HepG2 (cell line): ENCODE results near the gene MX2. TPM values are rescaled to one million over a fixed set of nuclear protein-coding genes. Genes with fewer than 3 reads are reported as not detected.

Experiments used
- ATF2 ChIP-seq: sonication (generic); formaldehyde crosslinking; IDR thresholded peaks from 2 replicates; pipeline ENCODE4 v1.4.0; 2020; ENCODE audit warnings: missing genetic modification reagents
- CSRNP2 ChIP-seq: sonication (generic); formaldehyde crosslinking; conservative IDR thresholded peaks from 2 replicates; pipeline ENCODE4 v1.8.0; 2022; ENCODE audit warnings: low read depth, missing genetic modification reagents
- DDIT3 ChIP-seq: sonication (generic); formaldehyde crosslinking; IDR thresholded peaks from 2 replicates; pipeline ENCODE4 v1.4.0; 2020; ENCODE audit warnings: mild to moderate bottlenecking, missing genetic modification reagents
- RAD51 ChIP-seq: fragments of 450-650 bp; IDR thresholded peaks from 2 replicates; pipeline ENCODE4 v1.6.1; 2016; ENCODE audit warnings: borderline replicate concordance
- SNAPC2 ChIP-seq: sonication (generic); formaldehyde crosslinking; IDR thresholded peaks from 2 replicates; pipeline ENCODE4 v1.8.1; 2022; ENCODE audit warnings: mild to moderate bottlenecking, missing genetic modification reagents
- ZBTB1 ChIP-seq: sonication (generic); formaldehyde crosslinking; IDR thresholded peaks from 2 replicates; pipeline ENCODE4 v1.4.0; 2020; ENCODE audit warnings: missing genetic modification reagents, borderline replicate concordance
- ZBTB40 ChIP-seq, 2 experiments: fragments of 450-650 bp in 1 of 2; sonication (generic) in 1 of 2; formaldehyde crosslinking in 1 of 2; IDR thresholded peaks; 2 replicates each; pipeline versions ENCODE4 v1.6.1 to v1.8.0; 2016 to 2022; ENCODE audit warnings: antibody characterized with exemption in 1 of 2, mild to moderate bottlenecking in 1 of 2, missing genetic modification reagents in 1 of 2
- ZNF224 ChIP-seq: sonication (generic); formaldehyde crosslinking; IDR thresholded peaks from 2 replicates; pipeline ENCODE4 v1.5.0; 2020; ENCODE audit warnings: mild to moderate bottlenecking, missing genetic modification reagents
- ZNF281 ChIP-seq: sonication (generic); formaldehyde crosslinking; IDR thresholded peaks from 2 replicates; pipeline ENCODE4 v1.4.0; 2020; ENCODE audit warnings: missing genetic modification reagents, borderline replicate concordance
- ZNF589 ChIP-seq: sonication (generic); formaldehyde crosslinking; conservative IDR thresholded peaks from 2 replicates; pipeline ENCODE4 v1.8.0; 2022; ENCODE audit warnings: mild to moderate bottlenecking, moderate library complexity, missing genetic modification reagents
- ZNF737 ChIP-seq: sonication (generic); formaldehyde crosslinking; IDR thresholded peaks from 2 replicates; pipeline ENCODE4 v1.5.0; 2020; ENCODE audit warnings: missing genetic modification reagents, mild to moderate bottlenecking, borderline replicate concordance
- polyA plus RNA-seq, 8 experiments: library from polyadenylated mRNA; depleted of rRNA in 3 of 8; stranded (reverse) in 7 of 8; unstranded in 1 of 8; fragments of >200 nt; fragmentation: Illumina TruSeq in 4 of 8; extraction: Trizol in 4 of 8; gene quantifications; 2 replicates each; pipeline versions ENCODE4 v1.2.1 to v1.2.3, GENCODE V29; 2011 to 2016; ENCODE audit warnings: low read depth in 4 of 8, missing spikeins in 1 of 8, mixed read lengths in 1 of 8; ENCODE audit not compliant: insufficient read depth in 1 of 8
- total RNA-seq, 5 experiments: library from RNA; depleted of rRNA; stranded (reverse); fragments of >200 nt; fragmentation: Illumina TruSeq; extraction: Trizol; gene quantifications; 2 replicates each; pipeline ENCODE4 v1.2.3, GENCODE V29; 2016; ENCODE audit warnings: low read depth in 1 of 5

MX2 gene
- total and polyA plus RNA-seq, 2 of the 13 experiments (the other 11 are each of a cell fraction or from before 2014, with no cell fraction given) = 24.0 to 35.7 TPM

GRCh38 chr21:41322496-41323382 is 39.1 kb upstream of the MX2 start (continued):
- TF ChIP-seq ZBTB40 (IDR thresholded peaks at IDR 0.05) (no peak), ZBTB40 (CRISPR knock-in tag; IDR thresholded peaks at IDR 0.05) (no peak; the same call in 1 of the 2 replicates), ZBTB1 (CRISPR knock-in tag) (no peak), ZNF281 (CRISPR knock-in tag) (peak; percentile 96), SNAPC2 (CRISPR knock-in tag) (peak; percentile 60; the same call in 1 of the 2 replicates), DDIT3 (CRISPR knock-in tag) (no peak), ATF2 (CRISPR knock-in tag) (peak; percentile 79), RAD51 (no peak), ZNF737 (no peak), ZNF224 (CRISPR knock-in tag) (no peak), CSRNP2 (CRISPR knock-in tag) (no peak), ZNF589 (CRISPR knock-in tag) (0 out of 2 replicates have a peak, but pooled peaks have one; percentile 21)
